Chondrocyte (in vitro differentiated cells): ENCODE measurements around the gene NFIA. TPM values are rescaled to one million over a fixed set of nuclear protein-coding genes. Genes with fewer than 3 reads are reported as not detected.

Source experiments
- DNase-seq: peaks from one replicate; pipeline ENCODE4 v3.0.0; 2021; ENCODE audit warnings: mixed read lengths, low spot score
- H3K27ac Mint-ChIP-seq: one replicate; pipeline ENCODE4 v1.8.0; 2021; ENCODE audit warnings: mild to moderate bottlenecking, moderate library complexity, mixed read lengths; ENCODE audit not compliant: unreplicated experiment
- H3K27me3 Mint-ChIP-seq: 2 replicates; pipeline ENCODE4 v1.8.0; 2021; ENCODE audit warnings: low read depth, mixed read lengths
- H3K36me3 Mint-ChIP-seq: 2 replicates; pipeline ENCODE4 v1.8.0; 2021; ENCODE audit warnings: low read depth, mixed read lengths
- H3K4me1 Mint-ChIP-seq: 2 replicates; pipeline ENCODE4 v1.8.0; 2021; ENCODE audit warnings: low read depth, mild to moderate bottlenecking, mixed read lengths
- H3K4me3 Mint-ChIP-seq: one replicate; pipeline ENCODE4 v1.8.0; 2021; ENCODE audit warnings: mild to moderate bottlenecking, moderate library complexity, mixed read lengths; ENCODE audit not compliant: unreplicated experiment
- H3K9me3 Mint-ChIP-seq: 2 replicates; pipeline ENCODE4 v1.8.0; 2021; ENCODE audit warnings: low read depth, mixed read lengths
- CTCF ChIP-seq: fragments of 200-600 bp; sonication (generic); IDR thresholded peaks from 2 replicates; pipeline ENCODE4 v1.5.0; 2021; ENCODE audit warnings: antibody characterized with exemption, mild to moderate bottlenecking, moderate library complexity
- total RNA-seq: library from RNA; stranded (reverse); gene quantifications from 3 replicates; pipeline ENCODE4 v1.2.1, GENCODE V29; 2021

The NFIA gene
- total RNA-seq, 1 donor from 2014 or later: 43.0 TPM

DNA sequence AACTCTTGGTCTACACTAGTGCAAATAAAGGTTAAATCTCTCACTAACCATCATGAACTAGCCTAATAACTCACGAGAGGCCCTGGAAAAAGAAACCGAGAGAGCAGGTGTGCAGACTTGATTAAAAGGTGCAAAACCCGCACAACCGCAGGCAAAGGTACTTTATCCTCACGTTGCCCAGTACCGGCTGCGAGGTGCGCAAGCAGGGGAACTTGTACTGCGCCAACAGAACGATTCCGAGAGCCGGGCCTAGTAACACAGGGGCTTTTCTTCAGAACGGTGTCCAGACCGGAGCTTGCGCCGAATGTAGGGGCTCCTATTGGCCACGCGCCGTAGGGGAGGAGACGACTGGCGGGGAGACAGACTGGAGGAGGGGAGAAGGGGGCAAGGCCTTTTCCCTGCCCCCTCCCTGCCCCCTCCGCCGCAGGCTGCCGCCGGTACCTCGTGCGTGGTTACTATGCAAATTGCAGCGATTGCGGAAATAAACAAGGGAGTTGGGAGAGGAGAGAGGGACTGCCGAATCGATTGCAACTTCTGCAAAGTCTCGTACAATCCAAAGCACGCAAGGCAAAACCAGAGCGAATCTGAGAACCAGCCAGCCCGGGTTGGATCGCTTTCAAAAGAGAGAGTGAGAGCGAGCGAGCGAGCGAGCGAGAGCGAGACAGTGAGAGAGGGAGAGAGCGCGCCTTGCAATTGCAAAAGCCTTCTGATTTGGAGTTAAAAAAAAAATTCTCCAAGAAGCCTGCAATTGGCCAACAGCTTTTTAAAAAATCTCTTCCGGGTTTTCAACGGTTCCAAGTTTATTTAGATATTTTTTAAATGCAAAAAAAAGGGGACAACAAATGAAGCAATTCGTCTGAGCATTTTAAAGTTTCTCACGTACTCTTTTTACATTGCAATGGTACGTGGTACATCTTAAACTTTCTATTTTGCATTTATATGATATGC lies 5.4 kb upstream of the NFIA start:
- H3K27me3 Mint-ChIP-seq: no peaks in the 10 kb centered on the region

GRCh38 chr1:61077676-61078541 lies 4.5 kb upstream of the NFIA start:
- peak overlapping the region; percentile 94 for H3K27ac Mint-ChIP-seq
- peaks cover 51% of the 10 kb centered on the region for H3K4me1 Mint-ChIP-seq
- no peak for TF ChIP-seq CTCF
- H3K27me3 Mint-ChIP-seq: no peaks in the 10 kb centered on the region
- H3K4me3 Mint-ChIP-seq: peak overlapping the region; percentile 83
- DNase-seq: no peak
- H3K36me3 Mint-ChIP-seq: no peaks in the 10 kb centered on the region
- no peaks in the 10 kb centered on the region for H3K9me3 Mint-ChIP-seq

More for the DNA sequence above, 5.4 kb upstream of the NFIA start:
- Mint-ChIP-seq H3K4me3 (peak overlapping the region; percentile 83), H3K4me1 (peaks cover 51% of the 10 kb centered on the region), H3K27ac (peak overlapping the region; percentile 94), H3K9me3 (no peaks in the 10 kb centered on the region), H3K36me3 (no peaks in the 10 kb centered on the region)
- no peak for TF ChIP-seq CTCF
- no peak for DNase-seq

DNA sequence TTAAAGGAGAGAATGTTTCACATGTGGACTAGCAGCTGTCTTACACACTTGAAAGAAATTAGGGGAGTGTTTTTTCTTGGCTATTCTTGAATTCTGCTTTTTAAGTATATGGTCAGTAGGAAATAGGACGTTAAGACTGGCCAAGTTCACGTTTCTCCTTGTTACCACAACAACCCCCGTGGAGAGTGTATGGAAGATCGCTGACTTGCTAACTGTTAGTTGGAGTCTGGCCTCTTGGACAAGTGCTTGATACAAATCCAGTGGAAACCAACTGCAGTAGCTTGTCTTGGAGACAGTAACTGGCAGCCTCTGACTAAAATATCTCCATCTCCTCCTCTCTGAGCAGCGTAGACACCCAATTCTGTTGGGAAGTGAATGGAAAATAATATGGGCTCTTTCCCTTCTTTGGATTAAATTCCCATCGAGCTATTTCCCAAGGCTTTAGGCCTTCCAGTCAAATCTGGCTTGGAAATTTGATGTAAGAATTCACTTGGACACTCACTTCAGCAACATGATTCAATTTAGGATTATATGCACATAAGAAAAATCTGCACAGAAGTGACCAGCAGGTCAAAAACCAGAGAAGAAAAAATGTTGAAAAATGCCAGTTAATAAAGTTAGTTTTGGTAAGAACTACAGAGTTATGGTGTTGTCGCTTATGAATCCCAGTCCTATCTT lies 3.6 kb upstream of the NFIA start:
- Mint-ChIP-seq H3K36me3 (peaks cover 1% of the 10 kb centered on the region), H3K4me1 (peaks cover 51% of the 10 kb centered on the region), H3K9me3 (no peaks in the 10 kb centered on the region), H3K27ac (peak overlapping the region; percentile 94), H3K4me3 (peak overlapping the region; percentile 83), H3K27me3 (no peaks in the 10 kb centered on the region)
- no peak for TF ChIP-seq CTCF
- no peak for DNase-seq

DNA sequence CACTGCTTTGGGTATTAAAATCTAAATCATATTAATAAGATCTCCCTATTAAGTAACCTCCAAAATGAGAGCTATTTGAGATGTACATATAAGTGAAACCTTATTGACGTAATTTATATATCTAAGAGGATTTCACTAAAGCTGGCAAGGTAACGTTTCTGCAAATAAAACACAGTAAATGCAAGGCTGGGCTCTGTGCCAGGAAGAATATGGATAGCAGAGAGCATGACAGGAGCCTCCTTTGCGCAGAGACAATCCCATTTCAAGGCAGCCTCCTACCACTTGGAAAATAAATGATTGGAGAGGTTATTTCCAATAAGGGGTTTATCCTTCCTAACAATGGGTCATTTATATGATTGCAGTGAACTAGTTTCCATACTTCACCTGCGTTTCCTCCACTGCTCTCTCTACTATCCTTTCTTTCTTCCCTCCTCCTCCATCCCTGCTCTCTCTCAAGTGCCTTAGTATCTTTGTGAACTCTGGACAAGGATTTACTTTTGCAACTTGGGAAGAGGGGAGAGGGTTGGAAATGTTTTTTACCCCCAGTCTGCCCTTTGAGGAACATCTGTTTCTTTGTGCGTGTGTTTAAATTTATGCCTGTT lies 3.0 kb upstream of the NFIA start:
- Mint-ChIP-seq H3K9me3 (no peaks in the 10 kb centered on the region), H3K36me3 (peaks cover 2% of the 10 kb centered on the region), H3K27ac (peak overlapping the region; percentile 94), H3K4me3 (peak overlapping the region; percentile 75), H3K4me1 (peaks cover 57% of the 10 kb centered on the region), H3K27me3 (no peaks in the 10 kb centered on the region)
- no peak for DNase-seq
- TF ChIP-seq CTCF: no peak
